GM12878 (cell line): ENCODE results near the gene CFAP410. TPM values are rescaled to one million over a fixed set of nuclear protein-coding genes. Genes with fewer than 3 reads are reported as not detected.

Source experiments
- ATAC-seq: fragments of 200-7000 bp; cut with Tn5 transposase; 3 replicates; pipeline ENCODE4 v1.9.1; 2020; ENCODE audit warnings: mild to moderate bottlenecking, moderate library complexity
- BruUV-seq: library from RNA; stranded (reverse); fragments of 400-500 nt; replicated peaks from 2 replicates; lab custom pipeline; 2021; lab: Mats Ljungman, UMichigan
- CTCF ChIA-PET: fragments of 300-600 bp; sonication (Branson Sonifier 250); formaldehyde crosslinking; extraction: SDS; loops from one replicate; lab custom pipeline; 2021; ENCODE audit warnings: inconsistent platforms; lab: Yijun Ruan, JAX
- POLR2A ChIA-PET: fragments of 350-600 bp; formaldehyde crosslinking; extraction: SDS; loops from one replicate; lab custom pipeline; 2021; ENCODE audit warnings: inconsistent platforms; lab: Charles Lee
- RAD21 ChIA-PET: fragments of 300-600 bp; sonication (Branson Sonifier 250); formaldehyde crosslinking; loops from one replicate; lab custom pipeline; 2023; ENCODE audit warnings: antibody characterized with exemption; ENCODE audit not compliant: unreplicated experiment; lab: Charles Lee
- SMC1A ChIA-PET: fragments of 300-600 bp; sonication (Branson Sonifier 250); formaldehyde crosslinking; loops from one replicate; lab custom pipeline; 2023; ENCODE audit not compliant: unreplicated experiment, uncharacterized antibody; lab: Charles Lee
- DNase-seq: peaks from one replicate; pipeline ENCODE4 v3.0.0-alpha.2; 2011; ENCODE audit warnings: low read depth, low spot score
- FAIRE-seq: peaks from 3 replicates; lab custom pipeline; 2011; peaks lifted over from hg19 to GRCh38; lab: Jason Lieb, UNC
- H2AFZ ChIP-seq: 2 replicates; pipeline ENCODE4 v1.6.0; 2011; ENCODE audit warnings: low read depth, low read length, control low read depth; ENCODE audit not compliant: control insufficient read depth
- H3K27ac ChIP-seq: 2 replicates; pipeline ENCODE4 v1.5.1; 2011; ENCODE audit warnings: control low read depth; ENCODE audit not compliant: control insufficient read depth, insufficient read depth
- H3K27me3 ChIP-seq, 2 experiments: replicated peaks in 1 of 2; 2 replicates each; pipeline versions ENCODE4 v1.6.0 to v1.6.1; 2011; ENCODE audit warnings: low read length in 1 of 2; ENCODE audit not compliant: control insufficient read depth in 2 of 2, insufficient read depth in 2 of 2
- H3K36me3 ChIP-seq, 2 experiments: 2 replicates each; pipeline ENCODE4 v1.5.1; 2011; ENCODE audit warnings: low read length in 1 of 2; ENCODE audit not compliant: control insufficient read depth in 2 of 2, insufficient read depth in 2 of 2
- H3K4me1 ChIP-seq: 2 replicates; pipeline ENCODE4 v1.6.1; 2011; ENCODE audit warnings: mild to moderate bottlenecking, low read length, moderate library complexity, mixed read lengths; ENCODE audit not compliant: control insufficient read depth, insufficient read depth
- H3K4me2 ChIP-seq: 2 replicates; pipeline ENCODE4 v1.6.0; 2011; ENCODE audit warnings: control low read depth; ENCODE audit not compliant: control insufficient read depth, insufficient read depth
- H3K4me3 ChIP-seq: fragments of 200-600 bp; sonication (generic); 2 replicates; pipeline ENCODE4 v1.5.1; 2016
- H3K79me2 ChIP-seq: 2 replicates; pipeline ENCODE4 v1.6.0; 2011; ENCODE audit warnings: low read length; ENCODE audit not compliant: control insufficient read depth, insufficient read depth
- H3K9ac ChIP-seq: 2 replicates; pipeline ENCODE4 v1.8.0; 2011; ENCODE audit warnings: low read length, control low read depth, mixed read lengths; ENCODE audit not compliant: control insufficient read depth, insufficient read depth
- H3K9me3 ChIP-seq: replicated peaks from 3 replicates; pipeline ENCODE4 v1.5.1; 2011; ENCODE audit warnings: mild to moderate bottlenecking, low read length; ENCODE audit not compliant: control insufficient read depth, insufficient read depth
- H4K20me1 ChIP-seq: 2 replicates; pipeline ENCODE4 v1.6.0; 2011; ENCODE audit not compliant: control insufficient read depth, insufficient read depth
- BACH1 ChIP-seq: fragments of 450-650 bp; IDR thresholded peaks from 2 replicates; pipeline ENCODE4 v1.6.1; 2017; ENCODE audit warnings: mild to moderate bottlenecking, borderline replicate concordance
- CEBPZ ChIP-seq: fragments of 150-350 bp; IDR thresholded peaks from 2 replicates; pipeline ENCODE4 v1.6.1; 2016; ENCODE audit warnings: low read depth, low read length
- ESRRA ChIP-seq: IDR thresholded peaks from 2 replicates; pipeline ENCODE4 v1.6.1; 2012; ENCODE audit warnings: mild to moderate bottlenecking, low read length, improper control_type of control experiment
- FOXM1 ChIP-seq: IDR thresholded peaks from 2 replicates; pipeline ENCODE4 v1.6.1; 2012; ENCODE audit warnings: low read depth, mild to moderate bottlenecking, inconsistent platforms, low read length, moderate library complexity
- HCFC1 ChIP-seq: fragments of 150-350 bp; IDR thresholded peaks from 2 replicates; pipeline ENCODE4 v1.6.1; 2014; ENCODE audit warnings: low read length
- HDGF ChIP-seq: fragments of 450-650 bp; IDR thresholded peaks from 2 replicates; pipeline ENCODE4 v1.6.1; 2016; ENCODE audit warnings: antibody characterized with exemption
- JUNB ChIP-seq: IDR thresholded peaks from 2 replicates; pipeline ENCODE4 v1.6.1; 2016; ENCODE audit warnings: antibody characterized with exemption, mild to moderate bottlenecking
- KLF5 ChIP-seq: fragments of 450-650 bp; IDR thresholded peaks from 2 replicates; pipeline ENCODE4 v1.6.1; 2014; ENCODE audit warnings: mild to moderate bottlenecking; ENCODE audit not compliant: partially characterized antibody
- NBN ChIP-seq: fragments of 450-650 bp; IDR thresholded peaks from 2 replicates; pipeline ENCODE4 v1.6.1; 2016
- PBX3 ChIP-seq: IDR thresholded peaks from 2 replicates; pipeline ENCODE4 v1.6.1; 2011; ENCODE audit warnings: mild to moderate bottlenecking, low read depth, low read length, moderate library complexity; ENCODE audit not compliant: insufficient replicate concordance
- PKNOX1 ChIP-seq: fragments of 450-650 bp; IDR thresholded peaks from 2 replicates; pipeline ENCODE4 v1.6.1; 2016; ENCODE audit warnings: mild to moderate bottlenecking
- POLR2A ChIP-seq: IDR thresholded peaks from 2 replicates; pipeline ENCODE4 v1.6.1; 2011; ENCODE audit warnings: low read depth, mild to moderate bottlenecking, low read length
- STAT3 ChIP-seq: IDR thresholded peaks from 2 replicates; pipeline ENCODE4 v1.6.1; 2011; ENCODE audit warnings: low read depth, low read length, improper control_type of control experiment
- TARDBP ChIP-seq: IDR thresholded peaks from 2 replicates; pipeline ENCODE4 v1.6.1; 2016; ENCODE audit warnings: borderline replicate concordance
- ZBTB40 ChIP-seq: fragments of 450-650 bp; IDR thresholded peaks from 2 replicates; pipeline ENCODE4 v1.6.1; 2016; ENCODE audit warnings: mild to moderate bottlenecking, moderate library complexity, borderline replicate concordance
- ZNF24 ChIP-seq: fragments of 450-650 bp; IDR thresholded peaks from 2 replicates; pipeline ENCODE4 v1.6.1; 2017; ENCODE audit warnings: antibody characterized with exemption, mild to moderate bottlenecking
- WGBS: methylation state at CpG from one replicate; pipeline ENCODE4 v1.1.6; 2016; ENCODE audit warnings: low lambda C conversion rate; ENCODE audit not compliant: insufficient replicate concordance, insufficient coverage; ENCODE audit errors: missing lambda C conversion rate; 5-methylcytosine and 5-hydroxymethylcytosine counted together
- in situ Hi-C: fragments of 300-500 bp; cut with MboI; formaldehyde crosslinking; loops from 9 replicates; pipeline ENCODE4 v1.14.3; 2018; ENCODE audit warnings: mixed read lengths
- intact Hi-C: fragments of 100-400 bp; cut with micrococcal nuclease; formaldehyde crosslinking; loops from one replicate; pipeline ENCODE4 v1.14.2; 2022; ENCODE audit not compliant: unreplicated experiment
- polyA plus RNA-seq, 11 experiments: library from polyadenylated mRNA; depleted of rRNA in 4 of 11; unstranded in 6 of 11; stranded (reverse) in 5 of 11; fragments of >200 nt; fragmentation: Nextera tagmentation in 4 of 11; fragmentation: Illumina TruSeq in 1 of 11; extraction: Ambion mirVana in 4 of 11; extraction: Trizol in 1 of 11; gene quantifications; 1 replicate in 1 of 11; 2 replicates in 10 of 11; pipeline versions ENCODE4 v1.2.1 to v1.2.3, GENCODE V29; 2011 to 2016; ENCODE audit warnings: inconsistent platforms in 2 of 11, missing spikeins in 2 of 11, low read depth in 1 of 11
- total RNA-seq, 4 experiments: library from RNA; depleted of rRNA in 3 of 4; stranded (reverse); fragments of >200 nt in 3 of 4; fragmentation: Illumina TruSeq in 1 of 4; extraction: Trizol in 1 of 4; gene quantifications; 2 replicates each; pipeline versions ENCODE4 v1.2.1 to v1.2.3, GENCODE V29; 2013 to 2021

CFAP410 gene
- total and polyA plus RNA-seq, 10 of the 15 experiments (the other 5 are each of a cell fraction or from before 2014, with no cell fraction given), result 0.14 to 24.8 (median 11.3) TPM

- RAD21 ChIA-PET, result no interaction called here
- DNase-seq, result no peak
- Histone ChIP-seq H3K4me2 (no peak overlapping the region), H3K36me3 (no peaks in the 10 kb centered on the region; a peak in 1 of 4 replicates), H2AFZ (no peak overlapping the region), H4K20me1 (no peaks in the 10 kb centered on the region), H3K4me1 (peaks cover 3% of the 10 kb centered on the region; the same call in 1 of the 2 replicates), H3K79me2 (no peaks in the 10 kb centered on the region), H3K9me3 (no peaks in the 10 kb centered on the region; the same call in 2 of the 3 replicates), H3K27me3 (no peaks in the 10 kb centered on the region)
- no peak for ATAC-seq
- 84% methylated on average over 24 of the region's 24 CpGs for WGBS
- POLR2A ChIA-PET, result no interaction called here
- no TSS peak for BruUV-seq
- no peak for FAIRE-seq
- CTCF ChIA-PET, result no interaction called here
- TF ChIP-seq PKNOX1 (no peak), ZBTB40 (no peak), FOXM1 (no peak), ZNF24 (no peak), POLR2A (no peak), HCFC1 (no peak), KLF5 (no peak), TARDBP (no peak), STAT3 (no peak), PBX3 (no peak), ESRRA (no peak), JUNB (no peak), HDGF (no peak), NBN (no peak), BACH1 (no peak), CEBPZ (no peak)
- TF ChIP-seq, all 136 proteins: peak for 0
- in situ Hi-C loops, result loop anchor here (5.0 kb wide), 2 partner anchors 48 to 78 kb away; no protein-coding TSS in a partner anchor
- Histone ChIP-seq H3K4me3 (no peak overlapping the region), H3K9ac (no peak overlapping the region), H3K27ac (no peak overlapping the region)
- intact Hi-C loops, result no loop called here
- SMC1A ChIA-PET, result no interaction called here
Observed at GRCh38 chr21:44374601-44375280, 35.6 kb upstream of the CFAP410 start.
